NCI-H2081 (cell line): ENCODE measurements around the gene NPPA.
"Not testable (repeated sequence)": the region's sequence is repeated elsewhere in the genome, so short reads cannot be mapped to it uniquely, and the experiment has no call there.

Experiments
- DNase-seq, 2 experiments: peaks; one replicate each; lab custom pipeline; 2025; lab: John Stamatoyannopoulos, UW

Gene NPPA

GRCh38 chr1:11847667-11848372, at the start of gene NPPA:
Gene NPPA (minus strand): TSS chr1:11847783. CDS start chr1:11847684, 99 bp downstream.
- peak; percentile 90 to 97 for DNase-seq

- not testable (repeated sequence) for DNase-seq
Measured at GRCh38 chr1:11894501-11894900, 46.9 kb upstream of the NPPA start.

- DNase-seq, result peak; percentile 64 to 68
Measured at GRCh38 chr1:11893907-11894251, 46.3 kb upstream of the NPPA start.

GRCh38 chr1:11891433-11892186, 44.0 kb upstream of the NPPA start:
- no peak for DNase-seq

GRCh38 chr1:11888877-11889208, 41.3 kb upstream of the NPPA start:
- no peak for DNase-seq

GRCh38 chr1:11888206-11888876, 40.8 kb upstream of the NPPA start:
- DNase-seq, result peak in 1 of 2 experiments; percentile 2

- DNase-seq, result no peak
Measured at GRCh38 chr1:11887666-11888007, 40.1 kb upstream of the NPPA start.

GRCh38 chr1:11886986-11887665, 39.5 kb upstream of the NPPA start:
- no peak for DNase-seq

- DNase-seq, result no peak
Measured at GRCh38 chr1:11885916-11886315, 38.3 kb upstream of the NPPA start.

GRCh38 chr1:11882814-11883538, 35.4 kb upstream of the NPPA start:
- DNase-seq, result peak in 1 of 2 experiments; percentile 10

GRCh38 chr1:11881749-11882441, 34.3 kb upstream of the NPPA start:
- no peak for DNase-seq

GRCh38 chr1:11880911-11881748, 33.5 kb upstream of the NPPA start:
- no peak for DNase-seq

- no peak for DNase-seq
Measured at GRCh38 chr1:11880181-11880575, 32.6 kb upstream of the NPPA start.

- no peak for DNase-seq
Measured at GRCh38 chr1:11879311-11880180, 32.0 kb upstream of the NPPA start.

- no peak for DNase-seq
Measured at GRCh38 chr1:11878891-11879190, 31.3 kb upstream of the NPPA start.

GRCh38 chr1:11878081-11878890, 30.7 kb upstream of the NPPA start:
- DNase-seq, result no peak

- DNase-seq, result no peak
Measured at GRCh38 chr1:11877074-11877473, 29.5 kb upstream of the NPPA start.

GRCh38 chr1:11875094-11875493, 27.5 kb upstream of the NPPA start:
- no peak for DNase-seq

- no peak for DNase-seq
Measured at GRCh38 chr1:11874624-11875023, 27.0 kb upstream of the NPPA start.
